Measurements from ENCODE around the gene VAMP7.

The VAMP7 gene

GRCh38 chrX:155888139-155888538, 7.0 kb downstream of the VAMP7 start:
- Histone ChIP-seq H3K27ac (replicated peaks) (peak overlapping the region; percentile 66), H3K4me3 (replicated peaks; ENCODE audit: insufficient read depth, low read length) (no peak overlapping the region), H3K27me3 (ENCODE audit: insufficient read depth, poor library complexity, severe bottlenecking) (no peaks in the 10 kb centered on the region)
- TF ChIP-seq REST (IDR thresholded peaks at IDR 0.05; ENCODE audit: insufficient replicate concordance, low read depth), result no peak
- TF ChIP-seq SPI1 (IDR thresholded peaks at IDR 0.05; ENCODE audit: borderline replicate concordance, low read depth), result peak; percentile 35; the same call in 1 of the 2 replicates
- no peak for DNase-seq (ENCODE audit: low read depth in 1 of 2, low spot score in 1 of 2)

- Histone ChIP-seq H3K4me3 (replicated peaks; ENCODE audit: insufficient read depth, low read length) (no peak overlapping the region), H3K27ac (replicated peaks) (no peak overlapping the region; the same call in 1 of the 2 replicates), H3K27me3 (ENCODE audit: insufficient read depth, poor library complexity, severe bottlenecking) (no peaks in the 10 kb centered on the region)
- TF ChIP-seq POLR2AphosphoS5 (IDR thresholded peaks at IDR 0.05; ENCODE audit: low read depth) (no peak), SPI1 (IDR thresholded peaks at IDR 0.05; ENCODE audit: borderline replicate concordance, low read depth) (no peak), GABPA (IDR thresholded peaks at IDR 0.05; ENCODE audit: low read depth) (no peak)
- DNase-seq (ENCODE audit: low read depth in 1 of 2, low spot score in 1 of 2), result no peak
Observed at GRCh38 chrX:155889328-155889727, 8.2 kb downstream of the VAMP7 start.

- no peak for TF ChIP-seq GABPA (IDR thresholded peaks at IDR 0.05; ENCODE audit: low read depth)
- TF ChIP-seq CTCF (IDR thresholded peaks at IDR 0.05; ENCODE audit: insufficient read depth, low read length), result no peak
- peak; percentile 4; the same call in 1 of the 2 replicates for TF ChIP-seq SPI1 (IDR thresholded peaks at IDR 0.05; ENCODE audit: borderline replicate concordance, low read depth)
- no peak for TF ChIP-seq REST (IDR thresholded peaks at IDR 0.05; ENCODE audit: insufficient replicate concordance, low read depth)
- no peak for TF ChIP-seq POLR2AphosphoS5 (IDR thresholded peaks at IDR 0.05; ENCODE audit: low read depth)
- peak in 1 of 2 experiments; percentile 11 for DNase-seq (ENCODE audit: low read depth in 1 of 2, low spot score in 1 of 2)
- peak overlapping the region; percentile 20; the same call in 1 of the 2 replicates for H3K27ac ChIP-seq (replicated peaks)
- H3K4me3 ChIP-seq (replicated peaks; ENCODE audit: insufficient read depth, low read length), result no peak overlapping the region
- H3K27me3 ChIP-seq (ENCODE audit: insufficient read depth, poor library complexity, severe bottlenecking), result no peaks in the 10 kb centered on the region
Observed at GRCh38 chrX:155891446-155892210, 10.5 kb downstream of the VAMP7 start.

GRCh38 chrX:155893521-155893920, 12.4 kb downstream of the VAMP7 start:
- H3K27ac ChIP-seq (replicated peaks), result no peak overlapping the region
- DNase-seq (ENCODE audit: low read depth in 1 of 2, low spot score in 1 of 2), result peak in 1 of 2 experiments; percentile 15

More at GRCh38 chrX:155893521-155893920, 12.4 kb downstream of the VAMP7 start:
- no peak overlapping the region for H3K4me3 ChIP-seq (replicated peaks; ENCODE audit: insufficient read depth, low read length)
- no peaks in the 10 kb centered on the region for H3K27me3 ChIP-seq (ENCODE audit: insufficient read depth, poor library complexity, severe bottlenecking)
- TF ChIP-seq REST (IDR thresholded peaks at IDR 0.05; ENCODE audit: insufficient replicate concordance, low read depth) (no peak), GABPA (IDR thresholded peaks at IDR 0.05; ENCODE audit: low read depth) (no peak), POLR2AphosphoS5 (IDR thresholded peaks at IDR 0.05; ENCODE audit: low read depth) (no peak), SPI1 (IDR thresholded peaks at IDR 0.05; ENCODE audit: borderline replicate concordance, low read depth) (no peak), CTCF (IDR thresholded peaks at IDR 0.05; ENCODE audit: insufficient read depth, low read length) (no peak)

Data from HL-60 (cell line).